ENCODE data around the gene AXIN2. TPM values are rescaled to one million over a fixed set of nuclear protein-coding genes. Genes with fewer than 3 reads are reported as not detected.

The AXIN2 gene
- polyA plus RNA-seq, 1 donor, result 12.4 TPM

GRCh38 chr17:65554553-65555223, 6.8 kb downstream of the AXIN2 start:
- Histone ChIP-seq H3K27me3 (ENCODE audit: control insufficient read depth, insufficient read depth, low read length) (peaks cover 5% of the 10 kb centered on the region), H3K4me3 (ENCODE audit: low read length) (no peak overlapping the region), H3K9me3 (ENCODE audit: control insufficient read depth, low read depth, low read length) (no peaks in the 10 kb centered on the region), H3K36me3 (ENCODE audit: control insufficient read depth, insufficient read depth, low read length) (peaks cover 16% of the 10 kb centered on the region), H3K27ac (ENCODE audit: low read length) (no peak overlapping the region), H3K4me1 (ENCODE audit: control insufficient read depth, insufficient read depth, low read length) (peaks cover 29% of the 10 kb centered on the region)
- 60% methylated on average over 1 of the region's 18 CpGs for WGBS (ENCODE audit: insufficient coverage, low lambda C conversion rate)
- DNase-seq, result no peak

- Histone ChIP-seq H3K36me3 (ENCODE audit: control insufficient read depth, insufficient read depth, low read length) (peaks cover 24% of the 10 kb centered on the region), H3K27ac (ENCODE audit: low read length) (no peak overlapping the region), H3K4me1 (ENCODE audit: control insufficient read depth, insufficient read depth, low read length) (peaks cover 35% of the 10 kb centered on the region), H3K4me3 (ENCODE audit: low read length) (no peak overlapping the region), H3K9me3 (ENCODE audit: control insufficient read depth, low read depth, low read length) (no peaks in the 10 kb centered on the region), H3K27me3 (ENCODE audit: control insufficient read depth, insufficient read depth, low read length) (no peaks in the 10 kb centered on the region)
- DNase-seq, result no peak
- 0% methylated on average over 1 of the region's 10 CpGs for WGBS (ENCODE audit: insufficient coverage, low lambda C conversion rate)
Measured at GRCh38 chr17:65553646-65554552, 7.5 kb downstream of the AXIN2 start.

- no peak for DNase-seq
- Histone ChIP-seq H3K9me3 (ENCODE audit: control insufficient read depth, low read depth, low read length) (no peaks in the 10 kb centered on the region), H3K4me1 (ENCODE audit: control insufficient read depth, insufficient read depth, low read length) (peaks cover 34% of the 10 kb centered on the region), H3K4me3 (ENCODE audit: low read length) (no peak overlapping the region), H3K36me3 (ENCODE audit: control insufficient read depth, insufficient read depth, low read length) (peaks cover 27% of the 10 kb centered on the region), H3K27ac (ENCODE audit: low read length) (no peak overlapping the region), H3K27me3 (ENCODE audit: control insufficient read depth, insufficient read depth, low read length) (no peaks in the 10 kb centered on the region)
- no CpG with 5 or more reads among the region's 6 CpGs for WGBS (ENCODE audit: insufficient coverage, low lambda C conversion rate)
Measured at GRCh38 chr17:65553009-65553645, 8.3 kb downstream of the AXIN2 start.

GRCh38 chr17:65552214-65552613, 9.2 kb downstream of the AXIN2 start:
- Histone ChIP-seq H3K27me3 (ENCODE audit: control insufficient read depth, insufficient read depth, low read length) (no peaks in the 10 kb centered on the region), H3K4me3 (ENCODE audit: low read length) (no peak overlapping the region), H3K36me3 (ENCODE audit: control insufficient read depth, insufficient read depth, low read length) (peaks cover 20% of the 10 kb centered on the region), H3K4me1 (ENCODE audit: control insufficient read depth, insufficient read depth, low read length) (peaks cover 32% of the 10 kb centered on the region), H3K9me3 (ENCODE audit: control insufficient read depth, low read depth, low read length) (no peaks in the 10 kb centered on the region), H3K27ac (ENCODE audit: low read length) (no peak overlapping the region)
- WGBS (ENCODE audit: insufficient coverage, low lambda C conversion rate), result no CpG with 5 or more reads among the region's 4 CpGs
- DNase-seq, result no peak

GRCh38 chr17:65551267-65552040, 10.0 kb downstream of the AXIN2 start:
- no peak overlapping the region for H3K27ac ChIP-seq (ENCODE audit: low read length)
- no peaks in the 10 kb centered on the region for H3K27me3 ChIP-seq (ENCODE audit: control insufficient read depth, insufficient read depth, low read length)
- peaks cover 30% of the 10 kb centered on the region for H3K4me1 ChIP-seq (ENCODE audit: control insufficient read depth, insufficient read depth, low read length)
- peaks cover 21% of the 10 kb centered on the region for H3K36me3 ChIP-seq (ENCODE audit: control insufficient read depth, insufficient read depth, low read length)
- H3K9me3 ChIP-seq (ENCODE audit: control insufficient read depth, low read depth, low read length), result no peaks in the 10 kb centered on the region
- 92% methylated on average over 2 of the region's 9 CpGs for WGBS (ENCODE audit: insufficient coverage, low lambda C conversion rate)
- H3K4me3 ChIP-seq (ENCODE audit: low read length), result no peak overlapping the region
- DNase-seq, result peak in 1 of 2 donors; percentile 56

GRCh38 chr17:65550758-65551157, 10.7 kb downstream of the AXIN2 start:
- WGBS (ENCODE audit: insufficient coverage, low lambda C conversion rate), result no CpG with 5 or more reads among the region's 4 CpGs
- Histone ChIP-seq H3K36me3 (ENCODE audit: control insufficient read depth, insufficient read depth, low read length) (peaks cover 22% of the 10 kb centered on the region), H3K4me1 (ENCODE audit: control insufficient read depth, insufficient read depth, low read length) (peaks cover 36% of the 10 kb centered on the region), H3K4me3 (ENCODE audit: low read length) (no peak overlapping the region), H3K27me3 (ENCODE audit: control insufficient read depth, insufficient read depth, low read length) (no peaks in the 10 kb centered on the region), H3K27ac (ENCODE audit: low read length) (no peak overlapping the region), H3K9me3 (ENCODE audit: control insufficient read depth, low read depth, low read length) (no peaks in the 10 kb centered on the region)
- no peak for DNase-seq

- WGBS (ENCODE audit: insufficient coverage, low lambda C conversion rate), result no CpG with 5 or more reads among the region's 9 CpGs
- Histone ChIP-seq H3K27me3 (ENCODE audit: control insufficient read depth, insufficient read depth, low read length) (no peaks in the 10 kb centered on the region), H3K9me3 (ENCODE audit: control insufficient read depth, low read depth, low read length) (no peaks in the 10 kb centered on the region), H3K36me3 (ENCODE audit: control insufficient read depth, insufficient read depth, low read length) (peaks cover 22% of the 10 kb centered on the region), H3K4me1 (ENCODE audit: control insufficient read depth, insufficient read depth, low read length) (peaks cover 39% of the 10 kb centered on the region), H3K4me3 (ENCODE audit: low read length) (no peak overlapping the region), H3K27ac (ENCODE audit: low read length) (no peak overlapping the region)
- no peak for DNase-seq
Measured at GRCh38 chr17:65550075-65550662, 11.3 kb downstream of the AXIN2 start.

GRCh38 chr17:65548269-65548969, 13.0 kb downstream of the AXIN2 start:
- no peak for DNase-seq
- Histone ChIP-seq H3K9me3 (ENCODE audit: control insufficient read depth, low read depth, low read length) (no peaks in the 10 kb centered on the region), H3K4me3 (ENCODE audit: low read length) (no peak overlapping the region), H3K27ac (ENCODE audit: low read length) (peak overlapping the region; percentile 84), H3K36me3 (ENCODE audit: control insufficient read depth, insufficient read depth, low read length) (peaks cover 31% of the 10 kb centered on the region), H3K27me3 (ENCODE audit: control insufficient read depth, insufficient read depth, low read length) (no peaks in the 10 kb centered on the region), H3K4me1 (ENCODE audit: control insufficient read depth, insufficient read depth, low read length) (peaks cover 39% of the 10 kb centered on the region)
- 100% methylated on average over 2 of the region's 6 CpGs for WGBS (ENCODE audit: insufficient coverage, low lambda C conversion rate)

- H3K9me3 ChIP-seq (ENCODE audit: control insufficient read depth, low read depth, low read length), result no peaks in the 10 kb centered on the region
- peaks cover 37% of the 10 kb centered on the region for H3K4me1 ChIP-seq (ENCODE audit: control insufficient read depth, insufficient read depth, low read length)
- no CpG with 5 or more reads among the region's 5 CpGs for WGBS (ENCODE audit: insufficient coverage, low lambda C conversion rate)
- no peaks in the 10 kb centered on the region for H3K27me3 ChIP-seq (ENCODE audit: control insufficient read depth, insufficient read depth, low read length)
- peaks cover 34% of the 10 kb centered on the region for H3K36me3 ChIP-seq (ENCODE audit: control insufficient read depth, insufficient read depth, low read length)
- H3K27ac ChIP-seq (ENCODE audit: low read length), result peak overlapping the region; percentile 84
- DNase-seq, result peak; percentile 94 to 98
- no peak overlapping the region for H3K4me3 ChIP-seq (ENCODE audit: low read length)
Measured at GRCh38 chr17:65547253-65547670, 14.2 kb downstream of the AXIN2 start.
